Gastroesophageal sphincter (tissue), 3 donors: Measurements from ENCODE around the gene DNAJC11.

Experiments used
- EP300 ChIP-seq: sonication (generic); formaldehyde crosslinking; IDR thresholded peaks from one replicate; pipeline ENCODE4 v1.6.1; 2017; ENCODE audit warnings: antibody characterized with exemption, mild to moderate bottlenecking
- POLR2A ChIP-seq, 2 donors: fragments of 450-650 bp; IDR thresholded peaks; one replicate each; pipeline ENCODE4 v1.6.1; 2017; ENCODE audit warnings: antibody characterized with exemption in 2 of 2, mild to moderate bottlenecking in 2 of 2, moderate library complexity in 1 of 2
- TF ChIP-seq, protein P1 (sequence below), 4 experiments: fragments of 200-600 bp in 2 of 4; fragments of 450-650 bp in 2 of 4; sonication (generic) in 1 of 4; IDR thresholded peaks; one replicate each; pipeline ENCODE4 v1.5.1; 2017 to 2019; ENCODE audit warnings: antibody characterized with exemption in 4 of 4, mild to moderate bottlenecking in 2 of 4, moderate library complexity in 2 of 4

DNA sequence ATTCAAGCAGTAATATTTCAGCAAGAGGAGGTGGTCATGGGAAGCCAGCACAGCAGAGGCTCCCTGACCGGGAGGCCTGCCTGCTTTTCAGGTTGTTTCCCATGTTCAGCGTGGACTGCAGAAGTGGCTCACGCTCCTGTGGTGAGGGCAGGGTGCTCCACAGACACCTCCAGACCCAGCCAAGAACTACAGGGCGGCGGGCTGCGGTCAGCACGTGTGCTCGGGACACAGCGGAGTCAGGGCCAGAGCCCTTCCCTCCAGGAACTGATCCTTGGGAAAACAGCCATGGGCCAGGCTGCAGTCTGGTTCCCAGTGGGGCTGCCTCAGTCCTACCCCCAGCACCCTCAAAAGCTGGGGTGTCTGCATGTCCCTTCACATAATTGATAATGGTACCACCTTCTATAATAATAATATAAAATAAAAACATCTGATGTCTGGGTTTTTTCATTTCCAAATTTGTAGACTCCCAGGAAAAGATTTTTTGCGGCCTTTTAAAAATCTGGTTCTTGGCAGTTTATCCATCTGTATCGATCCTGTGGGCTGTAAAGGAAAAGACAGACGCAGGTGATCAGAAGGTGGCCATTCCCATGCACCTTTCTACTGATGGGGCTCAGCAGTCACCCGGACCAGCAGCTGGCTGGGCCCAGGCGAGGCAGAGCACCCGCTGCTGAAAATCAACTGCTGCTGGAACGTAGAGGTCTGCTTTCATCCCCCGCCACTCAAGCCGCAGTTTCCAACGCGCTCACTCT lies 66.3 kb downstream of the DNAJC11 start:
- TF ChIP-seq, protein P1, sequence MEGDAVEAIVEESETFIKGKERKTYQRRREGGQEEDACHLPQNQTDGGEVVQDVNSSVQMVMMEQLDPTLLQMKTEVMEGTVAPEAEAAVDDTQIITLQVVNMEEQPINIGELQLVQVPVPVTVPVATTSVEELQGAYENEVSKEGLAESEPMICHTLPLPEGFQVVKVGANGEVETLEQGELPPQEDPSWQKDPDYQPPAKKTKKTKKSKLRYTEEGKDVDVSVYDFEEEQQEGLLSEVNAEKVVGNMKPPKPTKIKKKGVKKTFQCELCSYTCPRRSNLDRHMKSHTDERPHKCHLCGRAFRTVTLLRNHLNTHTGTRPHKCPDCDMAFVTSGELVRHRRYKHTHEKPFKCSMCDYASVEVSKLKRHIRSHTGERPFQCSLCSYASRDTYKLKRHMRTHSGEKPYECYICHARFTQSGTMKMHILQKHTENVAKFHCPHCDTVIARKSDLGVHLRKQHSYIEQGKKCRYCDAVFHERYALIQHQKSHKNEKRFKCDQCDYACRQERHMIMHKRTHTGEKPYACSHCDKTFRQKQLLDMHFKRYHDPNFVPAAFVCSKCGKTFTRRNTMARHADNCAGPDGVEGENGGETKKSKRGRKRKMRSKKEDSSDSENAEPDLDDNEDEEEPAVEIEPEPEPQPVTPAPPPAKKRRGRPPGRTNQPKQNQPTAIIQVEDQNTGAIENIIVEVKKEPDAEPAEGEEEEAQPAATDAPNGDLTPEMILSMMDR (IDR thresholded peaks at IDR 0.05), result no peak
- TF ChIP-seq POLR2A (IDR thresholded peaks at IDR 0.05) (no peak), EP300 (no peak)
